ENCODE measurements around the gene ZFHX2.

ZFHX2 gene

DNA sequence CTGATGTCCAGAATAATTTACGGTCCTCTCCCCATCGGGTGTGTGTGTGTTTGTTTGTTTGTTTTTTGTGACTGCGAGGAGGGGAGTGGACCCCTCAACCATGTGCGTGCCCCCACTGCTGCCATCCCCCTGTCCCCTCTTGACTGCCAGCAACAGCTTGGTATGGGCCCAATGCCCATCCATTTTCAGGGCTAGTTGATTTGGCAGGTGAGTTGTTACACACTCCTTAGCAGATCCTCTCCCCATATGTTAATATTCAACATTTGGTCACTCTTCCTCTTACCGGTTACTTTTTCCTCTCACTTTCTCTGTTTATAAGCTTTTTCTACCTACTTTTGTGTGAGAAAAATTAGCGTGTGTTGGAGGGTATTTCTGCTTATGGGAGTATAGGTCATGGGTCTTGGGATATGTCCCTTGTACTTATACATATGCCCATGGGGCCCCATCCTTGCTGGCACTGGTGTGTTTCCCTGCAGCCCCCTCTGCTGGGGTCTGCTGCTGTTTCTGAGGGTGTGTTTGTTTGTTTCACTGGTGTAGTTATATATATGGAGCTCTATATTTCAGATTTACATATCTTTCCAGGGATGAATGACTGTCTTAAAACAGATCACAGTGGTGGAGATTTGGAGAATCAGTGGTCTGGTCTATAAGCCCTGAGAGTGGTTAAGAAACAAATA lies 33.8 kb downstream of the ZFHX2 start:
- no peaks in the 10 kb centered on the region for H3K36me3 ChIP-seq
- TF ChIP-seq, protein P1, sequence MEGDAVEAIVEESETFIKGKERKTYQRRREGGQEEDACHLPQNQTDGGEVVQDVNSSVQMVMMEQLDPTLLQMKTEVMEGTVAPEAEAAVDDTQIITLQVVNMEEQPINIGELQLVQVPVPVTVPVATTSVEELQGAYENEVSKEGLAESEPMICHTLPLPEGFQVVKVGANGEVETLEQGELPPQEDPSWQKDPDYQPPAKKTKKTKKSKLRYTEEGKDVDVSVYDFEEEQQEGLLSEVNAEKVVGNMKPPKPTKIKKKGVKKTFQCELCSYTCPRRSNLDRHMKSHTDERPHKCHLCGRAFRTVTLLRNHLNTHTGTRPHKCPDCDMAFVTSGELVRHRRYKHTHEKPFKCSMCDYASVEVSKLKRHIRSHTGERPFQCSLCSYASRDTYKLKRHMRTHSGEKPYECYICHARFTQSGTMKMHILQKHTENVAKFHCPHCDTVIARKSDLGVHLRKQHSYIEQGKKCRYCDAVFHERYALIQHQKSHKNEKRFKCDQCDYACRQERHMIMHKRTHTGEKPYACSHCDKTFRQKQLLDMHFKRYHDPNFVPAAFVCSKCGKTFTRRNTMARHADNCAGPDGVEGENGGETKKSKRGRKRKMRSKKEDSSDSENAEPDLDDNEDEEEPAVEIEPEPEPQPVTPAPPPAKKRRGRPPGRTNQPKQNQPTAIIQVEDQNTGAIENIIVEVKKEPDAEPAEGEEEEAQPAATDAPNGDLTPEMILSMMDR (IDR thresholded peaks at IDR 0.05; ENCODE audit: low read depth, low read length), result no peak
- H3K4me3 ChIP-seq (ENCODE audit: low read depth, low read length), result no peak overlapping the region
- no peak overlapping the region for H3K27ac ChIP-seq
- no peaks in the 10 kb centered on the region for H3K9me3 ChIP-seq (ENCODE audit: severe bottlenecking)
- DNase-seq, result no peak
- no peaks in the 10 kb centered on the region for H3K27me3 ChIP-seq (ENCODE audit: insufficient read depth, low read depth, severe bottlenecking)

DNA sequence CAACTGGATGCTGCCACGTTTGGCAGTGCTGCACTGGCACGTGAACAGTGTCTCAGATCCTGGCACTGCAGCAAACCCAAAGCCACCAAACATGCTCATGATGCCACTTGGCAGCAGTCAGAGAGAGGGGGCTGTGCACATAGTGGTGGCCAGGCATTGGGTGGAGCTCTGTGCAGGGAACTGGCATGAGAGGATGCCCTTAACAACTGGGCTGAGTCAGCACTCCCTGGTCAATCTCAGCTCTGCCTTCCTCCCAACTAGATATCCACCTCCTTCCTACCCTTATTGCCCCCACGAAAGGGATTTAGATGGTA lies 37.0 kb downstream of the ZFHX2 start:
- H3K27me3 ChIP-seq (ENCODE audit: insufficient read depth, low read depth, severe bottlenecking), result no peaks in the 10 kb centered on the region
- DNase-seq, result no peak
- no peaks in the 10 kb centered on the region for H3K9me3 ChIP-seq (ENCODE audit: severe bottlenecking)
- no peaks in the 10 kb centered on the region for H3K36me3 ChIP-seq
- H3K27ac ChIP-seq, result no peak overlapping the region
- TF ChIP-seq, protein P1 (IDR thresholded peaks at IDR 0.05; ENCODE audit: low read depth, low read length), result no peak
- no peak overlapping the region for H3K4me3 ChIP-seq (ENCODE audit: low read depth, low read length)

DNA sequence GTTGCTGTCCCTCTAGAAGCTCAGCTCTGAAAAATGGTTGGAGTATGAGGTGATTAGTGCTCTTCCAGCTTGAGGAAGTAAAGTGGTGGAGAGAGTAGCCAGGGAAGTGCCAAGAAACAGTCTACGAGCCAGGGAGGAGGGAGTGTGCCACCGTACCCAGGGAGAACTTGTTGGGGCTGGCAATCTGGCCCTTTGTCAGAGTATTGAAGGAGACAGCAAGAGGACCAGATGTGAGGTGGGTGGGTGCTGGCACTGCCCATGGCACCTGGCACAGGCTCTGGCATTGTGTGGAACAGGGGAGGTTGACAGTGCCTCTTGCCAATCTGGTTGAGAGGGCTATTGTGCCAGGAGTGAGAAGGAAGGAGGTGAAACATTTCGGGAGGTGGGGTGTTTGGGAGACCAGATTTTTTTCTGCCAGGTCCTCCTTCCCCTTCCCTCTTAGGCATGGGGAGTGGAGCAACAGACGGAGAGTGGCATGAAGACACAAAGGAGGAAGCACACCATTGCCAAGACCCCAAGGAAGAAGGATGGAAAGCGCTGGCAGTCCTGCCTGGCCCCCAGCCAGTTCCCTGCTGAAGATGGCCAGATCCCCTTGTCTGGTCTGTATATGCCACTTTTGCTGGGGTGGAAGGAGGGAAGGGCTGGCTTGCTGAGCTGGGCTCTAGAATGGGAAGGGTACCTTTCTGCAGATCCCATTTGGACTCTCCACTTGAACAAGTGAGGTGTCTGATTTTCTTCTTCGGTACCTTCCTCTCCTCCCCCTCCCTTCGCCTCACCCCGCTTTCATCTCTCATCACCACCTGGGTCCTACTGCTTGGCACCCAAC lies 37.5 kb downstream of the ZFHX2 start:
- H3K27me3 ChIP-seq (ENCODE audit: insufficient read depth, low read depth, severe bottlenecking), result no peaks in the 10 kb centered on the region
- DNase-seq, result no peak
- H3K27ac ChIP-seq, result no peak overlapping the region
- H3K36me3 ChIP-seq, result no peaks in the 10 kb centered on the region
- no peaks in the 10 kb centered on the region for H3K9me3 ChIP-seq (ENCODE audit: severe bottlenecking)
- TF ChIP-seq, protein P1 (IDR thresholded peaks at IDR 0.05; ENCODE audit: low read depth, low read length), result no peak
- H3K4me3 ChIP-seq (ENCODE audit: low read depth, low read length), result no peak overlapping the region

DNA sequence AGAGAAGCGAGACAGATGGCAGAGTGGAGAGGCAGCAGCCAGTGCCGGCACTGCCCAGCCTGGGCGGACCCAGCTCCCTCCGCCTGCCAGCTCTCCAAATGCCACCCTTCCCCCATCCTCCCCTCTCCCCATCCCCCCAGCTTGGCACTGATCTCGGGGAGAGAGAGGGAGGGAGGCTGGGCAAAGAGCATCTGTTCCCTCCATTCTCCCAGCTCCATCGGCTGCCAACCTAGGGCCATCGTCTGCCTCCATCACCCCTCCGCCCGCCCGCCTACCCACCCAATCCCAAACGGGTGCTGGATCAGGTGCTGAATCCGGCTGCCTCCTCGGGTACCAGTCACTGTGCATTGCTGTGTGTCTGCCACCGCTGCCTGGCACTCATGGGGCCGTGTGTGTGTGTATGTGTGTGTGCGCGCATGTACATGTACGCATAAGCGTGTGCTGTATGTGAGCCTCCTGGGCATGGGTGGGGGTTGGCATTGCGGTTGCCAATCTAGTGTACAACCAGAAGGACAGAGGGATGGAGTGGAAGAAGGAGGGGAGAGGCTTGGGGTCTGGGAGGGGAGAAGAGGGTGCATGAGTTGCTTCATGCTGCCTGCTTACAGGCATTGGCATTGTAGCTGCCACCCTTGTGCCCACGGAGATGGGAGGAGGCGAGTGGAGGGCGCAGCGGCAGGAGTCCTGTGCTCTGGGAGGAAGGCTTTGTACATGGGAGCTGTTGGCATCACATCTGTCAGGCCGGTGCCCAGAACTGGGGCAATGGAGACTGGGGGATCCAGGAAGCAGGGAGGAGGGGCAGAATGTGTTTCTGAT lies 38.4 kb downstream of the ZFHX2 start:
- H3K4me3 ChIP-seq (ENCODE audit: low read depth, low read length), result no peak overlapping the region
- no peak for DNase-seq
- no peak overlapping the region for H3K27ac ChIP-seq

DNA sequence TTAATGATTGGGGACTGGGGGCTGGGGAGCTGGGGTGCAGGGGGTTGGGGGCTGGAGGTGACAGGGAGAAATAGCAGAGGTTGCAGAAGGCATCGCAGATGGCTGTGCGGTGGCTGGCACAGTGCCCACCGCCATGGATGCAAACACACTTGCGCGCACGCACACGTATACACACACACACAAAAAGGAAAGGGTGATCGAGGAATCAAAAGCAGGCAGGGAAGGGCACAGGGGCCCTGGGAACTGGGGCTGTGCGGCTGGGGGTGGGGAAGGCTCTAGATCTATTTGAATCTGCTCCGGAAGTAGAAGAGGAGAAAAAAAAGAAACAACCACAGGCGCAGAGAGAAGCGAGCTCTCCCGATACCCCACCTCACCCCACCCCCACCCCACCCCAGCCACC lies 39.4 kb downstream of the ZFHX2 start:
- no peak overlapping the region for H3K4me3 ChIP-seq (ENCODE audit: low read depth, low read length)
- TF ChIP-seq, protein P1 (IDR thresholded peaks at IDR 0.05; ENCODE audit: low read depth, low read length), result no peak
- no peak for DNase-seq
- no peak overlapping the region for H3K27ac ChIP-seq
- H3K36me3 ChIP-seq, result no peaks in the 10 kb centered on the region
- no peaks in the 10 kb centered on the region for H3K9me3 ChIP-seq (ENCODE audit: severe bottlenecking)
- no peaks in the 10 kb centered on the region for H3K27me3 ChIP-seq (ENCODE audit: insufficient read depth, low read depth, severe bottlenecking)

More for the DNA sequence above, 38.4 kb downstream of the ZFHX2 start:
- TF ChIP-seq, protein P1 (IDR thresholded peaks at IDR 0.05; ENCODE audit: low read depth, low read length), result no peak
- Histone ChIP-seq H3K36me3 (no peaks in the 10 kb centered on the region), H3K9me3 (ENCODE audit: severe bottlenecking) (no peaks in the 10 kb centered on the region), H3K27me3 (ENCODE audit: insufficient read depth, low read depth, severe bottlenecking) (no peaks in the 10 kb centered on the region)
